AML-193 (cell line): ENCODE results near the gene ABCA2.

ENCODE experiments used
- DNase-seq, 2 experiments: peaks; one replicate each; lab custom pipeline; 2025; lab: John Stamatoyannopoulos, UW

Gene ABCA2

GRCh38 chr9:136964171-136964689, 63.8 kb downstream of the ABCA2 start:
- no peak for DNase-seq

GRCh38 chr9:136963751-136964150, 64.3 kb downstream of the ABCA2 start:
- DNase-seq, result no peak

GRCh38 chr9:136963341-136963740, 64.7 kb downstream of the ABCA2 start:
- DNase-seq, result no peak

- DNase-seq, result no peak
These were observed 65.3 kb downstream of the ABCA2 start for GRCh38 chr9:136962701-136963248.

GRCh38 chr9:136962163-136962562, 65.9 kb downstream of the ABCA2 start:
- DNase-seq, result no peak

GRCh38 chr9:136961279-136962065, 66.6 kb downstream of the ABCA2 start:
- no peak for DNase-seq

- no peak for DNase-seq
These were observed 67.1 kb downstream of the ABCA2 start for GRCh38 chr9:136960938-136961275.

GRCh38 chr9:136960212-136960937, 67.7 kb downstream of the ABCA2 start:
- DNase-seq, result no peak

- no peak for DNase-seq
These were observed 68.9 kb downstream of the ABCA2 start for GRCh38 chr9:136958898-136959850.

- no peak for DNase-seq
These were observed 69.6 kb downstream of the ABCA2 start for GRCh38 chr9:136958473-136958872.

GRCh38 chr9:136957901-136958300, 70.1 kb downstream of the ABCA2 start:
- DNase-seq, result no peak

GRCh38 chr9:136957461-136957860, 70.6 kb downstream of the ABCA2 start:
- no peak for DNase-seq
